ENCODE results near the gene AVEN. TPM values are rescaled to one million over a fixed set of nuclear protein-coding genes. Genes with fewer than 3 reads are reported as not detected.

The AVEN gene
- polyA plus RNA-seq, 3 donors = 2.3 to 4.8 (median 3.4) TPM

- Histone ChIP-seq H3K79me2 (ENCODE audit: insufficient read depth, low read length) (no peaks in the 10 kb centered on the region), H3K4me3 (replicated peaks in 1 of 3; ENCODE audit: low read depth in 2 of 3, low read length in 3 of 3) (no peak overlapping the region), H3K36me3 (replicated peaks in 1 of 2; ENCODE audit: control insufficient read depth in 1 of 2, insufficient read depth in 2 of 2, low read length in 2 of 2) (no peaks in the 10 kb centered on the region), H3K4me2 (replicated peaks; ENCODE audit: extremely low read depth, low read length, poor library complexity, severe bottlenecking) (no peak overlapping the region), H3K27ac (ENCODE audit: low read depth in 1 of 2, low read length in 2 of 2) (no peak overlapping the region), H3K27me3 (ENCODE audit: control insufficient read depth in 2 of 2, insufficient read depth in 2 of 2, low read length in 2 of 2) (no peaks in the 10 kb centered on the region), H3K9me3 (replicated peaks in 1 of 2; ENCODE audit: control insufficient read depth in 1 of 2, insufficient read depth in 1 of 2, low read length in 2 of 2) (no peaks in the 10 kb centered on the region), H4K20me1 (ENCODE audit: insufficient read depth, low read length) (no peaks in the 10 kb centered on the region), H3K9ac (ENCODE audit: insufficient read depth, low read length, poor library complexity, severe bottlenecking) (no peak overlapping the region), H2AFZ (ENCODE audit: insufficient read depth, low read depth, low read length, poor library complexity, severe bottlenecking) (no peak overlapping the region), H3K4me1 (ENCODE audit: control insufficient read depth in 1 of 2, insufficient read depth in 2 of 2, low read length in 2 of 2) (no peaks in the 10 kb centered on the region)
- Mint-ChIP-seq H3K27me3 (ENCODE audit: low read depth in 3 of 3) (peaks cover 0 to under 1% (median 0%) of the 10 kb centered on the region in 3 donors), H3K4me3 (no peak overlapping the region), H3K36me3 (no peaks in the 10 kb centered on the region), H3K27ac (no peak overlapping the region), H3K4me1 (no peaks in the 10 kb centered on the region), H3K9me3 (peaks cover 0 to 6% (median 0%) of the 10 kb centered on the region in 7 donors)
- WGBS (ENCODE audit: insufficient coverage) = 88% methylated on average over 2 of the region's 6 CpGs
- intact Hi-C loops (cut with micrococcal nuclease) = no loop called here
- TF ChIP-seq CTCF (IDR thresholded peaks at IDR 0.05) = no peak
- no peak for DNase-seq
These were observed 144.8 kb downstream of the AVEN start for GRCh38 chr15:33894193-33894592.

- H3K9me3 ChIP-seq (replicated peaks in 1 of 2; ENCODE audit: control insufficient read depth in 1 of 2, insufficient read depth in 1 of 2, low read length in 2 of 2) = peaks cover 8 to 10% of the 10 kb centered on the region in 2 donors
- DNase-seq = no peak
- WGBS (ENCODE audit: insufficient coverage) = 72% methylated on average over 2 of the region's 2 CpGs
- H3K9ac ChIP-seq (ENCODE audit: insufficient read depth, low read length, poor library complexity, severe bottlenecking) = no peak overlapping the region
- no peak for TF ChIP-seq CTCF (IDR thresholded peaks at IDR 0.05)
- intact Hi-C loops (cut with micrococcal nuclease) = no loop called here
- H2AFZ ChIP-seq (ENCODE audit: insufficient read depth, low read depth, low read length, poor library complexity, severe bottlenecking) = no peak overlapping the region
- H3K79me2 ChIP-seq (ENCODE audit: insufficient read depth, low read length) = no peaks in the 10 kb centered on the region
- Mint-ChIP-seq H3K4me3 (no peak overlapping the region), H3K27me3 (ENCODE audit: low read depth in 3 of 3) (no peaks in the 10 kb centered on the region), H3K9me3 (peaks cover 3 to 20% (median 12%) of the 10 kb centered on the region in 7 donors), H3K4me1 (no peaks in the 10 kb centered on the region), H3K36me3 (no peaks in the 10 kb centered on the region), H3K27ac (peak overlapping the region in 1 of 7 donors; percentile 27)
- no peak overlapping the region for H3K4me3 ChIP-seq (replicated peaks in 1 of 3; ENCODE audit: low read depth in 2 of 3, low read length in 3 of 3)
- H3K27me3 ChIP-seq (ENCODE audit: control insufficient read depth in 2 of 2, insufficient read depth in 2 of 2, low read length in 2 of 2) = no peaks in the 10 kb centered on the region
- no peak overlapping the region for H3K27ac ChIP-seq (ENCODE audit: low read depth in 1 of 2, low read length in 2 of 2)
- H3K4me2 ChIP-seq (replicated peaks; ENCODE audit: extremely low read depth, low read length, poor library complexity, severe bottlenecking) = no peak overlapping the region
- no peaks in the 10 kb centered on the region for H3K36me3 ChIP-seq (replicated peaks in 1 of 2; ENCODE audit: control insufficient read depth in 1 of 2, insufficient read depth in 2 of 2, low read length in 2 of 2)
- H3K4me1 ChIP-seq (ENCODE audit: control insufficient read depth in 1 of 2, insufficient read depth in 2 of 2, low read length in 2 of 2) = no peaks in the 10 kb centered on the region
- H4K20me1 ChIP-seq (ENCODE audit: insufficient read depth, low read length) = no peaks in the 10 kb centered on the region
These were observed 150.8 kb downstream of the AVEN start for GRCh38 chr15:33888176-33888575.
